MCF 10A (cell line): ENCODE results near the gene PNMA3. TPM values are rescaled to one million over a fixed set of nuclear protein-coding genes. Genes with fewer than 3 reads are reported as not detected.
"Not testable (repeated sequence)": the region's sequence is repeated elsewhere in the genome, so short reads cannot be mapped to it uniquely, and the experiment has no call there.

ENCODE experiments used
- BruUV-seq: library from RNA; stranded (reverse); fragments of 400-500 nt; replicated peaks from 2 replicates; lab custom pipeline; 2021; lab: Mats Ljungman, UMichigan
- CTCF ChIA-PET: fragments of 300-600 bp; sonication (Branson Sonifier 250); formaldehyde crosslinking; extraction: SDS; loops from one replicate; lab custom pipeline; 2021; ENCODE audit warnings: antibody characterized with exemption, inconsistent platforms; lab: Yijun Ruan, JAX
- POLR2A ChIA-PET: fragments of 300-600, 350-650 bp; sonication (Branson Sonifier 250); formaldehyde crosslinking; extraction: SDS; loops from one replicate; lab custom pipeline; 2020; ENCODE audit warnings: antibody characterized with exemption, inconsistent platforms; lab: Yijun Ruan, JAX
- DNase-seq: peaks from one replicate; pipeline ENCODE4 v3.0.0-alpha.2; 2018; ENCODE audit not compliant: unreplicated experiment
- H3K27ac Mint-ChIP-seq: one replicate; pipeline ENCODE4 v1.8.0; 2022; ENCODE audit warnings: mild to moderate bottlenecking, low read depth, mixed read lengths; ENCODE audit not compliant: unreplicated experiment
- H3K27me3 Mint-ChIP-seq: one replicate; pipeline ENCODE4 v1.8.0; 2022; ENCODE audit warnings: mixed read lengths; ENCODE audit not compliant: insufficient read depth, unreplicated experiment
- H3K36me3 Mint-ChIP-seq: one replicate; pipeline ENCODE4 v1.8.0; 2022; ENCODE audit warnings: mild to moderate bottlenecking, moderate library complexity, mixed read lengths; ENCODE audit not compliant: insufficient read depth, unreplicated experiment
- H3K4me1 Mint-ChIP-seq: one replicate; pipeline ENCODE4 v1.8.0; 2022; ENCODE audit warnings: mixed read lengths; ENCODE audit not compliant: insufficient read depth, unreplicated experiment
- H3K4me3 Mint-ChIP-seq: one replicate; pipeline ENCODE4 v1.8.0; 2022; ENCODE audit warnings: mild to moderate bottlenecking, moderate library complexity, mixed read lengths; ENCODE audit not compliant: unreplicated experiment
- H3K9me3 Mint-ChIP-seq: one replicate; pipeline ENCODE4 v1.8.0; 2022; ENCODE audit warnings: mixed read lengths; ENCODE audit not compliant: unreplicated experiment
- CTCF ChIP-seq: fragments of 200-600 bp; IDR thresholded peaks from one replicate; pipeline ENCODE4 v1.8.0; 2022; ENCODE audit warnings: antibody characterized with exemption, mild to moderate bottlenecking; ENCODE audit not compliant: unreplicated experiment
- intact Hi-C: fragments of 100-400 bp; cut with micrococcal nuclease; formaldehyde crosslinking; loops from 2 replicates; pipeline ENCODE4 v1.14.1; 2022
- total RNA-seq: library from RNA; stranded (reverse); gene quantifications from 2 replicates; pipeline ENCODE4 v1.2.3, GENCODE V29; 2022

Gene PNMA3
- total RNA-seq, 1 experiment from 2014 or later = not detected

- H3K4me1 Mint-ChIP-seq = no peaks in the 10 kb centered on the region
- BruUV-seq = no TSS peak
- DNase-seq = no peak
- H3K36me3 Mint-ChIP-seq = no peaks in the 10 kb centered on the region
- intact Hi-C loops = no loop called here
- ChIA-PET CTCF (interaction anchor here (1.6 kb wide), 1 partner anchor 437 kb away, joined by 3 read pairs; no protein-coding TSS in a partner anchor), POLR2A (no interaction called here)
- H3K4me3 Mint-ChIP-seq = no peak overlapping the region
- no peaks in the 10 kb centered on the region for H3K27me3 Mint-ChIP-seq
- TF ChIP-seq CTCF = no peak
- peaks cover 23% of the 10 kb centered on the region for H3K9me3 Mint-ChIP-seq
- no peak overlapping the region for H3K27ac Mint-ChIP-seq
These were observed 46.1 kb downstream of the PNMA3 start for GRCh38 chrX:153102418-153102817.

GRCh38 chrX:153104959-153105358 is 48.7 kb downstream of the PNMA3 start:
- H3K27ac Mint-ChIP-seq, POLR2A ChIA-PET, H3K27me3 Mint-ChIP-seq, BruUV-seq, DNase-seq, H3K36me3 Mint-ChIP-seq, H3K4me1 Mint-ChIP-seq, intact Hi-C loops, H3K4me3 Mint-ChIP-seq, CTCF ChIA-PET: not testable (repeated sequence)
- H3K9me3 Mint-ChIP-seq = peaks cover 23% of the 10 kb centered on the region

DNA sequence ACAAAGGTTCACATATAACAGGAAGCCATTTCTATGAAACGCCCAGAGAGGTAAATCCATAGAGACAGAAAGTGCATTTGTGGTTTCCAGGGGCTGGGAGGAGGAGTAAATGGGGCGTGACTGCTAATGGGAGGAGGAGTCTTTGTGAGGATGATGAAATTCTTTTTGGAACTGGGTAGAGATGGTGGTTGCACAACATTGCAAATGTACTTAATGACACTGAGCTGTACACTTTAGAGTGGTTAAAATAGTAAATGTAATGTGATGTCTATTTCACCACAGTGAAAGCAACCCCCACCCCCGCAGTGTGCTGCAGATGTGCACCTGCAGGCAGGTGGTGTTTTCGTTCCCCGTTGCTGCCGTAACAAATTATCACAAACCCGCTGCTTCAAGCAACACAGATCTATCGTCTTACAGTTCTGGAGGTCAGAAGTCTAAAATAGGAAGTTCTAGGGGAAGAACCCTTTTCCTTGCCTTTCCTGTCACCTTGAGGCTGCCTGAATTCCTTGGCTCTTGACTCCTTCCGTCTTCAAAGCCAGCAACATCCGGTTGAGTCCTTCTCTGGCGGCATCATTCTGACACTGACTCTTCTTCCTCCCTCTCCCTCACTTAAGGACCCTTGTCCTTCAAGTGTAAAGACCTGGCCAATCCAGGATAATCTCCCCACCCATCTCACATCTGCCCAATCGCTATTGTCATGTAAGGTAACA is 50.0 kb downstream of the PNMA3 start:
- H3K27me3 Mint-ChIP-seq, intact Hi-C loops, H3K36me3 Mint-ChIP-seq, H3K4me3 Mint-ChIP-seq, POLR2A ChIA-PET, BruUV-seq, CTCF ChIA-PET, H3K27ac Mint-ChIP-seq, H3K4me1 Mint-ChIP-seq, DNase-seq: not testable (repeated sequence)
- peaks cover 23% of the 10 kb centered on the region for H3K9me3 Mint-ChIP-seq

Other genes starting within 250 kb of the PNMA3 start
- gene CETN2, start 225.7 kb upstream of the PNMA3 start, total RNA-seq = 22.5 and 29.3 TPM in 2 replicates
- 12.8 and 13.7 TPM in 2 replicates for gene NSDHL, start 225.4 kb upstream of the PNMA3 start, total RNA-seq
- 14.2 and 17.8 TPM in 2 replicates for gene ZNF185, start 158.4 kb upstream of the PNMA3 start, total RNA-seq
- not detected in 2 replicates for gene PNMA5, start 62.4 kb upstream of the PNMA3 start, total RNA-seq
- gene PNMA6A, start 16.0 kb downstream of the PNMA3 start, total RNA-seq = not detected in 2 replicates
- not detected in 2 replicates for gene MAGEA1, start 122.8 kb downstream of the PNMA3 start, total RNA-seq